ENCODE results near the gene CNDP1. TPM values are rescaled to one million over a fixed set of nuclear protein-coding genes. Genes with fewer than 3 reads are reported as not detected.
"Not testable (repeated sequence)": the region's sequence is repeated elsewhere in the genome, so short reads cannot be mapped to it uniquely, and the experiment has no call there.

Gene CNDP1
- total RNA-seq, 1 donor from 2014 or later = 4.0 TPM

DNA sequence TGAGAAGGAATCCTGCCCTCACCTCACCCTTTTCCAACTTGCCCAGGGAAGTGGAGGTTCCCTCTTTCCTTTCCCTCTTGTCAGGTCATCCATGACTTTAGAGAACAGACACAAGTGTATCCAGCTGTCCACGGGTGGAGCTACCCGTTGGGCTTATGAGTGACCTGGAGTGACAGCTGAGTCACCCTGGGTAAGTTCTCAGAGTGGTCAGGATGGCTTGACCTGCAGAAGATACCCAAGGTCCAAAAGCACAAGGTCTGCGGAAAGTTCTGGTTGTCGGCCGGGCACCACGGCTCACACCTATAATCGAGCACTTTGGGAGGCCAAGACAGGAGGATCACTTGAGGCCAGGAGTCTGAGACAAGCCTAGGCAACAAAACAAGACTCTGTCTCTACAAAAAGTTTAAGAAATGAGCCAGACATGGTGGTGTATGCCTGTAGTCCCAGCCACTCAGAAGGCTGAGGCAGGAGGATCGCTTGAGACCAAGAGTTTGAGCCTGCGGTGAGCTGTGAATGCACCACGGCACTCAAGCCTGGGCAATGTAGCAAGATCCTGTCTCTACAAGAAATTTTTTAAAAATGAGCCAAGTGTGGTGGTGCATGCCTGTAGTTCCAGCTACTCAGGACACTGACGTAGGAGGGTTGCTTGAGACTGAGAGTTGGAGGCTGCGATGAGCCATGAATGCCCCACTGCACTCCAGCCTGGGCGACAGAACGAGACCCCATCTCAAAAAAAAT lies 14.0 kb upstream of the CNDP1 start:
- DNase-seq (ENCODE audit: low spot score) = no peak

DNA sequence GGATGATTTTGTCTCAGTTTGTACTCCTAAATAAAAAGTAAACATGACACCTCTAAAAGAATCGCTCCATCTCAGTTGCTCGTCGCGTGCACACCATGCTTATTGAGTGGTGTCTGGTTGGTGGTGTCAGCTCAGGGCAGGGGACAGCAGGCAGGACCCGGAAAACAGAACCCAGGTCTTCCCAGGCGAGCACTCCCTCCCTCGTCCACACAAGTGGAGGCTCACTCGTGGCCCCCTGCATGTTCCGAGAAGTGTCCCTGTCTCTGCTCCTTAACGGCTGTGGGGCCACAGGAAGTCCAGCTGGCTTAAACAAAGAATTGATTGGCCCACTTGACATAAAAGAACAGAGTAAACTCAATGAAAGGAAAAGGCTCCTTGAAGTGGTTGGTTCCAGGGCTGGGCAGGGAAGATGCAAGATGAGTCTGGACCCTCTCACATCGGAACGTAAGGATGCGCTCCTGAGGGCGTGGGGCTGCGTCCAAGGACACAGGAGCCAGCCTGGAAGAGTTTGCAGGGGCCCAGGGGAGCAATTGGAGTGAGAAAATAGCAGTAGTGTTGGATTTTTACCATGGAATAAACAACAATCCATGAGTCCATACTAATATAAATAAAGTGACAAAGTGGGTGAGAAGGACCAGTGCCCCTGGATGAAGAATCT lies 13.1 kb upstream of the CNDP1 start:
- no peak for DNase-seq (ENCODE audit: low spot score)

DNA sequence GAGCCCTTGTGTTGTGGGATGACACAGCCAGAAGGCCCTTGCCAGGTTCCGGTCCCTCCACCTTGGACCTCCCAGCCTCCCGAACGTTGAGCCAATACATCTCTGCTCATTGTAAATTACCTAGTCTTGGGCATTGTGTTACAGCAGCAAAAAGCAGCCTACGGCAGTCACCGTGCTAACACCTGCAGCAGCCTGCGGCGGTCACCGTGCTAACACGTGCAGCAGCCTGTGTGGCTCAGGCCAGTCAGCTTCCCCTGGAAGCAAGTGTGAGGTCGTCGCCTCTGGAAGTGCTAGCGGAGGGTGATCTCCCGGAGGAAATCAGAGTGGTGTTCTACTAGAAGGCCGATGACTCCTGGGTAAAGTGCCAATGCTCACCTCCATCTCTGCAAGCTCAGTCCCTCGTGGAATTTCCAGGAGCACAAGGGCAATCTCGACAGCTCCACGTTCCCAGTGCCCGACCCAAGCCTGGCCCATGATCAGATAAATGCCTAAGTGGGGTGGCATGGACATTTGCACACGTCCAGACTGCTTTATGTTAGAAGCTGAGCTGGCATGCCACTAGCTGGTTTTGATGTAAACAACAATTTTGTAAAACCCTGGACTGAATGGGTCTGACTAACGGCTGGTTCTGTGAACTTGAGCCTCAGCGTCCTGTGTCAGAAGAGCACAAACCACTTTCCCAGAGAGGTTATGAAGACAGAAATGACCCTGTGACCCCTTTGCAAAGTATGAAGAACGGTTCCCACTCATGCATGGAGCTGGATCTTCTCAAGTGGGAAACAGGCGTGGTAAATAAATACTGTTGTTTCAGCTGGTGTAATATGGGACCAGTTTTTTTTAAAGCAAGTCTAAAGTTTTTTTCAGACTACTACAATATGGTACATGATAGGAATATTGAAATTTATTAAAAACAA lies 11.4 kb upstream of the CNDP1 start:
- no peak for DNase-seq (ENCODE audit: low spot score)

DNA sequence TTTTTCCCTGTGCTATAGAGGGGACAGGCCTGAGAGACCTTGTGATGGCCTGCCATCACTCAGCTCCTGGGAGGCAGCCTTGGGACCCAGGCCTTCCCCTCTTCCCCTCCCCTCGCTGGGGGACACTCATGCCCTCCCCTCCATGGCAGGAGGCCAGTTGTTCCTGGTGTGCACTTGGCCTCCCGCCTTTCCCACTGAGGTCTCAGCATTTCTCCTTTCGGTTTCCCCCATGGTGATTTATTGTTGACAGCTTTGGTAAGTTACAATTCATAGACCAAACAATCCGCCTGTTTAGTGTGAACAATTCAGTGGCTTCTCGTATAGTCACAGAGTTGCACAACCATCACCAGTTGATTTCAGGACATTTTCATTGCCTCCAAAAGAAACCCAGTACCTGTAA lies 10.2 kb upstream of the CNDP1 start:
- DNase-seq (ENCODE audit: low spot score) = no peak

DNA sequence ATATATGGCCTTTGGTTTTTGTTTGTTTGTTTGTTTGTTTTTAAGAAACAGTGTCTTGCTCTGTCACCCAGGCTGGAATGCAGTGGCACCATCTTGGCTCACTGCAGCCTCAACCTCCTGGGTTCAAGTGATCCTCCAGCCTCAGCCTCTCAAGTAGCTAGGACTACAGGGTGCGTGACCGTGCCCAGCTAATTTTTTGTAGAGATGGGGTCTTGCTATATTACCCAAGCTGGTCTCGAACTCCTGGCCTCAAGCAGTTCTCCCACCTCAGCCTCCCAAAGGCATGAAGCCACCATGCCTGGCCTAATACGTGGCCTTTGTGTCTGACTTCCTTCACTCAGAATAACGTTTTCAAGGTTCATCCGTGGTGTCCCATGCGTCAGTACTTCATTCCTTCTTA lies 9.4 kb upstream of the CNDP1 start:
- DNase-seq (ENCODE audit: low spot score) = not testable (repeated sequence)

DNA sequence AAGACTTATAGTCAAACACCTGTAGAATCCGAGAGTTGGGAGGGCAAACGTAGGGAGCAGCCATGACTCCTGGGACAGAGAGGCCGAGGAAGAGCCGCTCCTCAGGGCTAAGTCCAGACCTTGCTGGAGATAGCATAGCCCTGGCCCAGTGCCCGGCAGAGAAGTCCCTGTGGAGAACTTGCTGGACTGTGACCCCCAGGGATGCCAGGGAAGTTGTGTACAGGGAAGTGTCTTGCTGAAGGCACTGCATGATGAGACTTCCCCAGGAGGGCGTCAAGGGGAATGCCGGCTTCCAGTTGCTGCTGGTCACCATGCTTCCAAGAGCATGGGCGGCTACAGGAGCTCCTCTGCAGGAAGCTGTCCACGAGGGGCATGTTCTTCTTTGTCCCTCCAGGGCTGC lies 8.6 kb upstream of the CNDP1 start:
- DNase-seq (ENCODE audit: low spot score) = peak; percentile 91

DNA sequence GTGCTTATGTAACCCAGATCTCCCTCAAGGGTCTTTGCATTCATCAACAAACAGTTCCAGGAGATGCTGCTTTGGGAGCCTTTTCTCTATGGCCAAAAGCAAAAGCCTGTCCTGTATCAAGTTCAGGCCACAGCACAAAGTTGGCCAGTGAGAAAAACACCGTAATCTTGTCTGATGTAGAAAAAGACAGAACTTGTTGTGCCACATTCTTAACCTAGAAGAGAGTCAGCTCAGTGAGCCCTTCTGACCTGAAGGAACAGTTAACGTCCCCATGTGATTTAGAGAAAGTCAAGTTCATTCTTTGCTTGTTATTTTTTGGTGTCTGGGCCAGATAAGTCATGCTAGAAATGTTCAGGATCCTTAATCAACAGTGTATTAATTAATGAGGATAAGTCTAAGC lies 7.8 kb upstream of the CNDP1 start:
- DNase-seq (ENCODE audit: low spot score) = no peak

DNA sequence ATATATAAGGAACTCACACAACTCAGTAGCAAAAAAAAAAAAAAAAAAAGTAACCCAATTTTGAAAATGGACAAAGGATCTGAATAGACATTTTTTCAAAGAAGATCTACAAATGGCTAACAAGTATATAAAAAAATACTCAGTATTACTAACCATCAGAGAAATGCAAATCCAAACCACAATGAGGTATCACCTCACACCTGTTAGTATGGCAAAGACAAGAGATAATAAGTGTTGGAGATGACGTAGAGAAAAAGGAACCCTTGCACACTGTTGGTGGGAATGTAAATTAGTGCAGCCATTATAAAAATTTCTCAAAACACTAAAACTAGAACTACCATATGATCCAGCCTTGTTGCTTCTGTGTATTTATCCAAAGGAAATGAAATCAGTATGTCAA lies 5.8 kb upstream of the CNDP1 start:
- no peak for DNase-seq (ENCODE audit: low spot score)

DNA sequence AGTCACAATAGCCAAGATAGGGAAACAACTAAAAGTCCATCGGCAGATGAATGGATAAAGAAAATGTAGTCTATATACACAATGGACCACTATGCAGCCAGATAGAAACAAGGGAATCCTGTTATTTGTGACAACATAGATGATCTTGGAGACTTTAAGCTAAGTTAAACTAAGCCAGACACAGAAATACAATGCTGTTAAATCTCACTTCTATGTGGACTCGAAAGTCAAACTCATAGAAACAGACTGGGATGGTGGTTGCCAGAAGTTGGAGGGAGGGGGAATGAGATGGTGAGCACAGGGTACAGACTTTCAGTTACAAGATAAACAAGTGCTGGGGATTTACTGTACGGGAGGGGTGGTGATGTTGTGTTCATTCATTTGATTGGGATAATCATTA lies 5.4 kb upstream of the CNDP1 start:
- no peak for DNase-seq (ENCODE audit: low spot score)

DNA sequence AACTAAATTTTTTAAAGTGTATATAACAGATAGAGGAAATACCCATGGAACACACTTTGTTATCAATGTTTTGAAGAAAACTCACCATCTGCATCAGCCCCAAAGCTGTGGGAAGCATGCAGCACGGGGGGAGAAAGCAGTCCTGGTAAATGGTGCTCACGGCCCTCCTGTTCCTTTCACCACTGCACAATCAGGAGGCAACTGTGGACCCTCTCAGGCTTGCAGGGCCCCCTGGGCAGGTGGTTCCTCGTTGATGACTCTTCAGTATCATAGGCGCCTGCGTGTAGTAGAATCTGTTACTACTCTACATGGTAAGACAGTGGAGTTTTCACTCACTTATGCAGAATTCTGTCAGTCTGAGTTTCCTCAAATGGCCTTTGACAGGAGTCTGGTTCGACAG lies 4.9 kb upstream of the CNDP1 start:
- no peak for DNase-seq (ENCODE audit: low spot score)

DNA sequence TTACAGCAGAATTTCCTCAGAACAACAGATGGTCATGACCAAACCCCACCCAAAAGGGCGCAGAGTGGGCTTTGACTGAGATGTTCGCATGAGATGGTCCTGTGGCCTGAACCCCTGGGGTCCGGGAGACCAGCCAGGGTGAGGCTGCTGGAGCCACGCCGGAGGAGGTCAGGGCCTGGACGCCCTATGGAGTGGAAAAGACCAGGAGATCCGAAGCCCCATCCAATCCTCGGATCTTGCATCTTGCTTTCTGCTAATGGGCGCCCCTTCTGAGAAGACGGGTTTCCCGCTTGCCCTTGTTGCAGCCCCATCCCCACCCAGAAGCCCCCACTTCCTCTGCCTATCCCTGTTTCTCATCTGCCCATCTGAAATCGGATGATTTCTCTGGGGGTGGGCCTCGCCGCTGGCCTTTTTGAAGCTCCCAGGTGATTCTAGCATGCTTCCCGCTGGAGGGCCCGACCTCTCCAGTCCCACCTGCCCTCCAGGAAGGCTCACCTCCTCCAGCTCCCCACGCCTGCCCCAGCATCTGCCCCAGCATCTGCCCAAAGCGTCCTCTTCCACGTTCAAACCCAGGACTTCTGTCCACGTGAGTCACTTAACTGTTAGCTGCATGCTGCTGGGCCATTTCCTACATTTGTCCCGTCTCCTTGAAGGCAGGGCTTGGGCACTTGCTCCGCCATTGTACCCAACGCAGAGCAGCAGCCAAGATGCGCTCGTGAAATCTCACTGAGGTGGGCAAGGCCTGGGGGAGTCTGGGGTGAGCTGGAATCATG lies 4.3 kb upstream of the CNDP1 start:
- DNase-seq (ENCODE audit: low spot score) = no peak

DNA sequence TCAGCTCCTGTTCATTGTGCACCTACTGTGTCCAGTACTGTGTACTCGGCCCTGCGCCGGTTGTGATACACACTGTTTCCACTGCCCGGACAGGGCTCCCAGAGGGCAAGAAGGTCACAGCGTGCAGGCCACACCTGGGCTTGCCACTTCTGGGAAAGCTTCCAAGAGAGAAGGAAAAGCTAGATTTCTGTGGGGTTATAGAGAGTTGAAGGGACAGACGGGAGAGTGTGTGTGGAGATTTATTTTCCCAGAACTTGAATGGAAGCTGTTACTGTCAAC lies 3.8 kb upstream of the CNDP1 start:
- no peak for DNase-seq (ENCODE audit: low spot score)

DNA sequence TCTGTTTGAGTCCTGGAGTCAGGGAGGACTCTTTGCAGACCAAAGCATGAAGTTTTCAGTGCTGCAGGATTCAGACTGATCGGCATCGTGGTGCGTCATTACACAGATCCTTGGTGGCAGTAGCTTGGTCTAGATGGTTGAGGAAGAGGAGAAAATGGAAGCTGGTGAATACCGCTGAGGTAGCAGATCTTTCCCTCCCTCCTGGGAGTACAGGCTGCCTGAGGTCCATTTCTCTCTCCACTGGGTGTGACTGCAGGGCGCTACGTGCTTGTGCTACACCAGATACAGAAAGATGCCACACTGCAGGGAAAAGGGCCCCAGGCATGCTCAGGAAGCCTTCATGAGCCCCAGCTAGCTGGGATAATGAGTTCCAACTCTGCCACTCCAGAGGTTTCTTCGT lies 3.3 kb upstream of the CNDP1 start:
- DNase-seq (ENCODE audit: low spot score) = no peak

DNA sequence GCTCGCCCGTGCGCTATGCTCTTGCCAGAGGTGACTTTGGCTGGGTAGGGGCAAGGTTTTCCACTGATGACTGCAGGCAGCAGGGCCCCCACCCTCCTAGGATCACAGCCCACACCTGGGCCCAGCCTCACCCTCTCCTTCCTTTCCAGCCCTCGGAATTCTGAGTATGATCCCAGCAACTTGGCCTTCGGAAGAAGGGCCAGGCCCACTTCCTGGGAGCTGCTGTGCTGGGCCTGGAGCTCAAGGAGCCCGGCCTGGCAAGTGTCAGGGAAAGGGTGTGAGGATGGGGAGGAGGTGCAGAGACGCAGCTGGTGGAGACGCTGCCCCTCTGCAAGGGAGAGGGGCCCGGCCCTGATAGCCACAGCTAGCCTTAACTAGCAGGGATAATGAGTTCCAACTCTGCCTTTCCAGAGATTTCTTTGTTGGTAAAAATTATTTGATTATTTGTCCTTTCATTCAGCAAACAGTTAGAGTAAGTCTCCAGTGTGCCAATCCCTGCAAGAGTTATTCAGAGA lies 1.7 kb upstream of the CNDP1 start:
- DNase-seq (ENCODE audit: low spot score) = no peak

DNA sequence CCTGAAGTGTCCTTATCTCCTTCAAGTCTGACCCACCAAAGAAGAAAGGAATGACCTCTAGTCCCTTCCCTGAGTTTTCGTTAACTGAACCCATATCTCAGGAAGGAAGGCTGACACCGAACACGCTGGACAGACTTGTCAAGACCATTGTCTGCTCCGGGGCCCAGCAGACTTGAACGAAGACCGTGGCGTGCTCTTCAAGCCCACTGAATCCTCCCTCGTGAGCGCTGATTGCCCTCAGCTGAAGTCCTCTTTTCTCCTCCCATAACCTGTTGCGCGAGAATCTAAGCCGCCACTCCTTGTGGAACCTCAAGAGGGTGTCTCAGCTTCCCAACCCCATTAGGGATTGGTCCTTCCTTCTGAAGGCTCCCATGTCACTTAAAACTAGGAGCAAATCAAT lies 634 bp upstream of the CNDP1 start:
- DNase-seq (ENCODE audit: low spot score) = no peak

DNA sequence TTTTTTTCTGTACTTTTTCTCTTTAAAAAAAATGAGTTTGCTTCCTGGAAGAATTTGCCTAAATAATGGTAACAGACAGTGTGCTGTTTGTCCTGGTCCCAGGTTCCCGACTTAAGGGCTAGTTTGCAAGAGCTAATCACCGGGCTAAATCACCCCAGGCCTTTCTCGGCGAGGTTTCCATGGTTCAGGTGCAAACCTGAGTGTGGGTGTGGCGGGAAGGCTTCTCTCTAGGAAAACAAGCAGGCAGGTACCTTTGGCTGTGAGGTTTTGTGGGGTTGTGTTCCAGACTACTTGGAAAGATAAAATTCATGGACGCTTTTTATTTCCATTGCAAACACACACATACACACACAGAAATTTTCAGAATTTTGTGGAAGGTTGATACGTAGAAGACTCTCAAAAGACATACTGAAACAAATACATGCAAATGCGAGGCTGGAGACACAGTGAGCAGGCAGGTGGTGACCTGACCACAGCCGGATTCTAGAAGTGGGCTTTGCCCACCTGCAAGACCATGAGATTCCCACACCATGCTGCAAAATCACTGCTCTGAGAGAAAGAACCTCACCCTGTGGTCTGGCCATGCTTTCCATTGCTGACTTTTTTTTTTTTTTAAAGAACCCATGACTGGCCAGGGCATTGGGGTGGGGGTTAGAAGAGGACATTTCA lies 815 bp downstream of the CNDP1 start:
- DNase-seq (ENCODE audit: low spot score) = no peak

DNA sequence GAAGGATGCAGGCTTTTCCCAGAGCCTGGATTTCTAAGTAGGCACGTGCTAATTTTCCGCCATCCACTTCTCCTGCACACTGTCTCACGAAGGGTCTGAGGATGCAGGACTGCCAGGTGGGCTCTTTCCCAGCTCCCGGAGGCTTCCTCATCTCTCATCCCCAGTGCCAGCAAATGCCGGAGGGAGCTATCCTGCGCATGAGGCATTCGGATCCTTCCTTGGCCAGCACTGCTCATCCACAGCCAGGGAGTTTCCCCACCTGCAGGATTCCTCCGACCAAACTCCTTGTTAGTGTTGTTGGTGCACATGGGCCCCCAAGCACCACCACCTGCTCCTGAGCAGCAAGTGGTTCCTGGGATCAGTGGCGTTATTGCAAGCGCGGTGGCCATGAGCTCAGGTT lies 5.0 kb downstream of the CNDP1 start:
- DNase-seq (ENCODE audit: low spot score) = no peak

DNA sequence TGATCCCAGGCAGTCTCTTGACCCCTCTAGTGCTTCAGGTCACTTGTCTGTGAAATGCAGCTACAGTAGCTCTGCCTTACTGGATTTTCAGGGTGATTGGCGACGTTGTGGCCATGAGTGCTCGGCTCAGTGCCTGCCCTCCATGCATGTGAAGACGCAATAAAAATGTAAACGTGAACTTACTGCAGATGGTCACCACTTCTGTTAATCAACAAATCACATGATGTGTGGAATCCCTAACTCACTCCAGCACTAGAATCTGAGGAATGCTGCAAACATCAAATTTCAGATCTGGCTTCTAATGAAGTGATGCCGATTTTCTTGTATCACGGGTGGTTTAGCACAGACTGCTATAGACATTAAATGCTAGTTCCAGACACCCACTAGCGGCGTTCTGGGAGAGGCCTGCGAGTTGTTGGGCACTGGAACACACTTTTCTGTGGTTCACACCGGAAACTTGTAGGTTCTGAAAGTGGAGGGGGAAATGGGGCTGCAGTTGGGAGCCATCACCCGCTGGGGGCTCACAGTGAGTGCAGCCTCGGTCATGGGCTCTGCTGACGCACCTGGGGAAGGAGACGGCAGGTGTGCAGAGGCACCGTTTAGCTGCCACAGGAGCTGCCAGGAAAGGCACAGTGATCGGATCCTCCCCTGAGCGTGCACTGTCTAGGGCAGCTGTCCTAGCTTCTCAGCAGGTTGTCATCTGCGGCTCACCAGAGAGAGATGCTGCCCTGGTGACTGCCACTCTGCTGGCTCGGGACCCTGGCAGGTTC lies 6.5 kb downstream of the CNDP1 start:
- DNase-seq (ENCODE audit: low spot score) = no peak

DNA sequence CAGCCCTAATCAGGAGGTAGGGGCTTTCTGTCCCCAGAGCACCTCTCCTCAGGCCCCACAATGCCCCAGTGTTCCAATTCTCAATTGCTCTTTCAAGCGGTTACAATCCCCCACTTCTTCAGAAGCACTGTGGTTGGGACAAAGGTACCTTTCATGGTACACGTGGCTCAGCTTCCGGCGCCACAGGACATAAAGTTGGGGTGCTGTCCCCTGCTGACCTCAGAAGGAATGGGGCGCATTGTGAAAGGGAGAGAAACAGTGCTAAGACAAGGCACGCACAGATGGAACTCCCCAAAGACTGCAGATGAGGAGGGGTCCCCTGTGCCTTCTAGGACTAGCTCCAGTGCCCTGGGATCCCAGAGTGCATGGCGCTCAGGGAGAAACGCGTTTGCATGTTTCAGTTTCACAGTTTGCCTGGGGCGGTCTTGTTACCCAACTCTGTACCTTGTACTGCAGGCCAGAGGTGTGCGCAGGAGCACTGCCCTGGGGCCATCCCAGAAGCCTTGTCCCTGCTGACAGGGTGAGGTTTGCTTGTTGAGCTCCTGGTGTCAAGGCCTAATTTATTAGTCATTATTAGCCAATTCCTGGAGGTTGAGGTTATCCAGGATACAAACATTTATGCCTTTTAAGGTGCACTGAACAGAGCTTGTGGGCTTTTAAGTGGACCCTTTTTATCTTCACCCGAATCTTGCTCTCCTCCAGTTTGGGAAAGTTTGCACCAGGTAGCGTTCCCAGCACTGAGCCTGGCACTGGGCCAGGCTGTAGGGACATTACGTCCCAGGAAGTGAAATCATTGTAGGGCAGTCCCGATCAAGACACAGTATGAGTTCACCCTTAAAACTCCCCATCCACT lies 7.6 kb downstream of the CNDP1 start:
- DNase-seq (ENCODE audit: low spot score) = peak; percentile 53

DNA sequence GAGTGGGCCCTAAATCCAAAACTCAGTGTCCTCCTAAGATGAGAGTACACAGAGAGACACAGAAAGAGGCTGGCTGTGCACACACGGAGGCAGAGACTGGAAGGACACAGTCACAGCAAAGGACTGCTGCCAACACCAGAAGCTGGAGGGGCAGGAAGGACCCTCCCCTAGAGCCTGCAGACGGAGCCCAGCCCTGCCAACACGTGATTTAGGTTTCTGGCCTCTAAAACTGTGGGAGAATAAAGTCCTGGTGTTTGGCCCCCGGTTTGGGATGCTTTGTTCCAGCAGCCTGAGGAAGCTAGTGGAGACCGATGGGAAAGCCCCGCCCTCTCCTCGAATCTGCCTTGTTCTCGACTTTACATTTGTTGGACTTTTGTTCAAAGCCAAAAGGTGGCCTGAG lies 10.6 kb downstream of the CNDP1 start:
- no peak for DNase-seq (ENCODE audit: low spot score)

Measured in mucosa of gallbladder (tissue), 1 donor.